ENCODE results near the gene OR52H1. TPM values are rescaled to one million over a fixed set of nuclear protein-coding genes. Genes with fewer than 3 reads are reported as not detected.

Gene OR52H1
- total RNA-seq (2012; rRNA removed) (0.18 and 0.28 TPM in 2 replicates), polyA plus RNA-seq (2012; rRNA removed) (not detected in 2 replicates), Bru-seq, nascent RNA (percentile 49 among the genes with signal in this experiment), BruChase-seq, experiment 1, labeled RNA remaining after a 6-hour chase (percentile 76 among the genes with signal in this experiment), BruChase-seq, experiment 2, labeled RNA remaining after a 2-hour chase (percentile 60 among the genes with signal in this experiment)
- polyA plus RNA-seq (2012; cell fraction: cytosol; rRNA removed): not detected in 2 replicates
- polyA plus RNA-seq (2012; cell fraction: nucleus; rRNA removed; ENCODE audit: low replicate concordance): 0.19 TPM in 1 of 2 replicates, not detected in the other
- long read RNA-seq: 0 reads

- Histone ChIP-seq H3K27ac (ENCODE audit: insufficient read depth, low read length) (no peak within 1 kb of the TSS), H3K27me3 (ENCODE audit: control insufficient read depth, insufficient read depth, low read length) (no peaks in the 10 kb centered on the region), H3K14ac (replicated peaks; ENCODE audit: low read depth, low read length) (no peak within 1 kb of the TSS), H3K9me3 (ENCODE audit: control insufficient read depth, insufficient read depth, low read length) (no peaks in the 10 kb centered on the region), H4K5ac (ENCODE audit: low read depth, low read length) (no peak within 1 kb of the TSS), H3K79me1 (ENCODE audit: low read depth in 1 of 2, low read length in 2 of 2) (no peaks in the 10 kb centered on the region), H2BK15ac (ENCODE audit: low read depth, low read length) (no peak within 1 kb of the TSS), H3K23ac (ENCODE audit: low read depth, low read length) (no peak within 1 kb of the TSS), H3K4ac (ENCODE audit: low read depth, low read length) (no peak within 1 kb of the TSS; the same call in 1 of the 2 replicates), H3K18ac (ENCODE audit: low read depth, low read length) (no peak within 1 kb of the TSS; the same call in 1 of the 2 replicates), H2AK9ac (replicated peaks; ENCODE audit: low read depth, low read length, poor library complexity) (no peak within 1 kb of the TSS), H2AK5ac (ENCODE audit: low read depth, low read length) (no peak within 1 kb of the TSS), H3K4me1 (ENCODE audit: control insufficient read depth, insufficient read depth, low read length) (no peaks in the 10 kb centered on the region), H2BK20ac (ENCODE audit: low read depth, low read length) (no peak within 1 kb of the TSS), H3K36me3 (ENCODE audit: control insufficient read depth, insufficient read depth, low read length) (no peaks in the 10 kb centered on the region), H3K9me1 (ENCODE audit: insufficient read depth, low read length) (no peaks in the 10 kb centered on the region), H3K4me3 (ENCODE audit: insufficient read depth, low read depth, low read length) (no peak within 1 kb of the TSS), H4K8ac (ENCODE audit: low read depth in 2 of 2, low read length in 2 of 2) (no peak within 1 kb of the TSS), H3K4me2 (ENCODE audit: low read depth, low read length) (no peak within 1 kb of the TSS), H2BK5ac (ENCODE audit: low read depth, low read length, poor library complexity, severe bottlenecking) (no peak within 1 kb of the TSS), H3K9ac (ENCODE audit: low read depth, low read length) (no peak within 1 kb of the TSS), H2BK120ac (ENCODE audit: low read depth, low read length) (no peak within 1 kb of the TSS), H4K91ac (ENCODE audit: insufficient read depth, low read depth, low read length) (no peak within 1 kb of the TSS), H3K56ac (ENCODE audit: extremely low read depth, insufficient read depth, low read length) (no peak within 1 kb of the TSS), H4K20me1 (ENCODE audit: insufficient read depth, low read length) (no peaks in the 10 kb centered on the region), H2AFZ (replicated peaks; ENCODE audit: low read length, poor library complexity) (no peak within 1 kb of the TSS)
- ChIA-PET POLR2A (ENCODE audit: unreplicated experiment) (no interaction called here), CTCF (no interaction called here)
- dilution Hi-C loops (cut with HindIII; ENCODE audit: low sequenced_read_pairs, unreplicated experiment): no loop called here
- TF ChIP-seq RFX5 (IDR thresholded peaks at IDR 0.05; ENCODE audit: low read depth, low read length) (no peak), FOS (IDR thresholded peaks at IDR 0.05; ENCODE audit: low read depth, low read length) (no peak), SMC3 (IDR thresholded peaks at IDR 0.05; ENCODE audit: low read depth, low read length) (no peak), RAD21 (IDR thresholded peaks at IDR 0.05; ENCODE audit: low read length) (no peak), RCOR1 (IDR thresholded peaks at IDR 0.05; ENCODE audit: insufficient replicate concordance, low read length) (no peak), POLR2A (IDR thresholded peaks at IDR 0.05; ENCODE audit: low read depth, low read length) (no peak), MAZ (IDR thresholded peaks at IDR 0.05; ENCODE audit: borderline replicate concordance, low read depth, low read length) (no peak), CHD1 (IDR thresholded peaks at IDR 0.05; ENCODE audit: low read depth, low read length) (no peak), MAFK (IDR thresholded peaks at IDR 0.05; ENCODE audit: low read depth, low read length) (no peak), NFE2L2 (IDR thresholded peaks at IDR 0.05; ENCODE audit: low read depth, low read length) (no peak), BHLHE40 (IDR thresholded peaks at IDR 0.05; ENCODE audit: low read depth, low read length) (no peak)
- TF ChIP-seq, protein P1, sequence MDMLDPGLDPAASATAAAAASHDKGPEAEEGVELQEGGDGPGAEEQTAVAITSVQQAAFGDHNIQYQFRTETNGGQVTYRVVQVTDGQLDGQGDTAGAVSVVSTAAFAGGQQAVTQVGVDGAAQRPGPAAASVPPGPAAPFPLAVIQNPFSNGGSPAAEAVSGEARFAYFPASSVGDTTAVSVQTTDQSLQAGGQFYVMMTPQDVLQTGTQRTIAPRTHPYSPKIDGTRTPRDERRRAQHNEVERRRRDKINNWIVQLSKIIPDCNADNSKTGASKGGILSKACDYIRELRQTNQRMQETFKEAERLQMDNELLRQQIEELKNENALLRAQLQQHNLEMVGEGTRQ (IDR thresholded peaks at IDR 0.05; ENCODE audit: low read depth, low read length): no peak
- TF ChIP-seq, protein P2, sequence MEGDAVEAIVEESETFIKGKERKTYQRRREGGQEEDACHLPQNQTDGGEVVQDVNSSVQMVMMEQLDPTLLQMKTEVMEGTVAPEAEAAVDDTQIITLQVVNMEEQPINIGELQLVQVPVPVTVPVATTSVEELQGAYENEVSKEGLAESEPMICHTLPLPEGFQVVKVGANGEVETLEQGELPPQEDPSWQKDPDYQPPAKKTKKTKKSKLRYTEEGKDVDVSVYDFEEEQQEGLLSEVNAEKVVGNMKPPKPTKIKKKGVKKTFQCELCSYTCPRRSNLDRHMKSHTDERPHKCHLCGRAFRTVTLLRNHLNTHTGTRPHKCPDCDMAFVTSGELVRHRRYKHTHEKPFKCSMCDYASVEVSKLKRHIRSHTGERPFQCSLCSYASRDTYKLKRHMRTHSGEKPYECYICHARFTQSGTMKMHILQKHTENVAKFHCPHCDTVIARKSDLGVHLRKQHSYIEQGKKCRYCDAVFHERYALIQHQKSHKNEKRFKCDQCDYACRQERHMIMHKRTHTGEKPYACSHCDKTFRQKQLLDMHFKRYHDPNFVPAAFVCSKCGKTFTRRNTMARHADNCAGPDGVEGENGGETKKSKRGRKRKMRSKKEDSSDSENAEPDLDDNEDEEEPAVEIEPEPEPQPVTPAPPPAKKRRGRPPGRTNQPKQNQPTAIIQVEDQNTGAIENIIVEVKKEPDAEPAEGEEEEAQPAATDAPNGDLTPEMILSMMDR (conservative IDR thresholded peaks at IDR 0.05; ENCODE audit: low read depth, low read length): no peak
- TF ChIP-seq, protein P3, sequence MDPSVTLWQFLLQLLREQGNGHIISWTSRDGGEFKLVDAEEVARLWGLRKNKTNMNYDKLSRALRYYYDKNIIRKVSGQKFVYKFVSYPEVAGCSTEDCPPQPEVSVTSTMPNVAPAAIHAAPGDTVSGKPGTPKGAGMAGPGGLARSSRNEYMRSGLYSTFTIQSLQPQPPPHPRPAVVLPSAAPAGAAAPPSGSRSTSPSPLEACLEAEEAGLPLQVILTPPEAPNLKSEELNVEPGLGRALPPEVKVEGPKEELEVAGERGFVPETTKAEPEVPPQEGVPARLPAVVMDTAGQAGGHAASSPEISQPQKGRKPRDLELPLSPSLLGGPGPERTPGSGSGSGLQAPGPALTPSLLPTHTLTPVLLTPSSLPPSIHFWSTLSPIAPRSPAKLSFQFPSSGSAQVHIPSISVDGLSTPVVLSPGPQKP (IDR thresholded peaks at IDR 0.05; ENCODE audit: borderline replicate concordance, low read depth, low read length): no peak
- in situ Hi-C loops (cut with MboI; ENCODE audit: low sequenced_read_pairs): no loop called here
- DNase-seq (no peak), ATAC-seq (ENCODE audit: low read depth) (no peak)
- BruUV-seq (replicated peaks): no TSS peak
- intact Hi-C loops (cut with micrococcal nuclease): no loop called here
- WGBS, 2 experiments (ENCODE audit: extremely low coverage in 2 of 2, insufficient read length in 1 of 2): no CpG with 5 or more reads among the region's 1 CpG
Measured at GRCh38 chr11:5548440-5548839, at the start of gene OR52H1. Gene OR52H1, minus strand, starts transcription at chr11:5548540. Its CDS starts 3,035 bp downstream, at chr11:5545505.

All from IMR-90 (cell line).